Endothelial cell of umbilical vein (primary cell): Measurements from ENCODE around the gene STK24. TPM values are rescaled to one million over a fixed set of nuclear protein-coding genes. Genes with fewer than 3 reads are reported as not detected.

ENCODE experiments used
- BruUV-seq: library from RNA; stranded (reverse); fragments of 400-500 nt; replicated peaks from 2 replicates; lab custom pipeline; 2021; lab: Mats Ljungman, UMichigan
- CTCF ChIA-PET: fragments of 300-600, 350-600 bp; sonication (Branson Sonifier 250); formaldehyde crosslinking; loops from one replicate; lab custom pipeline; 2021; ENCODE audit warnings: antibody characterized with exemption, inconsistent platforms; lab: Charles Lee
- POLR2A ChIA-PET: fragments of 300-600, 350-600 bp; sonication (Branson Sonifier 250); formaldehyde crosslinking; loops from one replicate; lab custom pipeline; 2021; ENCODE audit warnings: antibody characterized with exemption, inconsistent platforms; lab: Charles Lee
- DNase-seq: peaks from one replicate; pipeline ENCODE4 v3.0.0-alpha.2; 2011; ENCODE audit warnings: low read depth, low spot score
- FAIRE-seq: peaks from 2 replicates; lab custom pipeline; 2011; peaks lifted over from hg19 to GRCh38; lab: Jason Lieb, UNC
- H2AFZ ChIP-seq: 2 replicates; pipeline ENCODE4 v1.6.0; 2012; ENCODE audit warnings: low read depth, low read length, control low read depth, inconsistent platforms
- H3K27ac ChIP-seq: 2 replicates; pipeline ENCODE4 v1.5.1; 2011; ENCODE audit warnings: low read depth, mild to moderate bottlenecking, control low read depth, low read length, moderate library complexity; ENCODE audit not compliant: insufficient read depth
- H3K27me3 ChIP-seq, 2 experiments: 2 replicates each; pipeline versions ENCODE4 v1.6.0 to v1.6.1; 2011; ENCODE audit warnings: low read length in 2 of 2, mixed read lengths in 1 of 2; ENCODE audit not compliant: control insufficient read depth in 2 of 2, insufficient read depth in 2 of 2
- H3K36me3 ChIP-seq, 2 experiments: 2 replicates in 1 of 2; 3 replicates in 1 of 2; pipeline ENCODE4 v1.5.1; 2011; ENCODE audit warnings: low read length in 2 of 2, mild to moderate bottlenecking in 1 of 2, moderate library complexity in 1 of 2; ENCODE audit not compliant: control insufficient read depth in 2 of 2, insufficient read depth in 2 of 2; ENCODE audit errors: extremely low read depth in 1 of 2
- H3K4me1 ChIP-seq: 3 replicates; pipeline ENCODE4 v1.5.1; 2011; ENCODE audit warnings: mild to moderate bottlenecking, low read length; ENCODE audit not compliant: control insufficient read depth, insufficient read depth; ENCODE audit errors: extremely low read depth
- H3K4me2 ChIP-seq: 2 replicates; pipeline ENCODE4 v1.6.1; 2011; ENCODE audit warnings: low read length, control low read depth, mixed read lengths; ENCODE audit not compliant: insufficient read depth
- H3K4me3 ChIP-seq, 3 experiments: fragments of 200-600 bp in 1 of 3; sonication (generic), shearing (Covaris generic) in 1 of 3; replicated peaks in 1 of 3; 2 replicates each; pipeline ENCODE4 v1.5.1; 2011 to 2016; ENCODE audit warnings: control low read depth in 3 of 3, low read length in 3 of 3, mild to moderate bottlenecking in 2 of 3, inconsistent platforms in 1 of 3, low read depth in 1 of 3, moderate library complexity in 1 of 3; ENCODE audit not compliant: insufficient read depth in 1 of 3
- H3K79me2 ChIP-seq: 2 replicates; pipeline ENCODE4 v1.6.0; 2012; ENCODE audit warnings: low read length, inconsistent platforms; ENCODE audit not compliant: control insufficient read depth, insufficient read depth
- H3K9ac ChIP-seq: replicated peaks from 2 replicates; pipeline ENCODE3; 2011; ENCODE audit warnings: low read length, control low read depth; ENCODE audit not compliant: insufficient read depth; ENCODE audit errors: extremely low read depth
- H3K9me1 ChIP-seq: replicated peaks from 3 replicates; pipeline ENCODE4 v1.6.0; 2011; ENCODE audit warnings: mild to moderate bottlenecking, low read length; ENCODE audit not compliant: control insufficient read depth, insufficient read depth; ENCODE audit errors: extremely low read depth
- H3K9me3 ChIP-seq: replicated peaks from 2 replicates; pipeline ENCODE4 v1.5.1; 2012; ENCODE audit warnings: low read length, inconsistent platforms; ENCODE audit not compliant: control insufficient read depth, insufficient read depth
- H4K20me1 ChIP-seq: replicated peaks from 2 replicates; pipeline ENCODE3; 2011; ENCODE audit warnings: mild to moderate bottlenecking, low read length; ENCODE audit not compliant: control insufficient read depth, insufficient read depth; ENCODE audit errors: extremely low read depth
- EZH2 ChIP-seq: IDR thresholded peaks from 2 replicates; pipeline ENCODE4 v1.6.1; 2012; ENCODE audit warnings: borderline replicate concordance, low read depth, mild to moderate bottlenecking, moderate library complexity, low read length, inconsistent platforms; ENCODE audit not compliant: severe bottlenecking
- FOS ChIP-seq: IDR thresholded peaks from 2 replicates; pipeline ENCODE4 v1.6.1; 2011; ENCODE audit warnings: mild to moderate bottlenecking, low read length, moderate library complexity, borderline replicate concordance; ENCODE audit not compliant: insufficient read depth
- GATA2 ChIP-seq: IDR thresholded peaks from 2 replicates; pipeline ENCODE4 v1.7.0; 2011; ENCODE audit warnings: low read depth, mild to moderate bottlenecking, moderate library complexity, mixed read lengths, low read length; ENCODE audit not compliant: insufficient read length, insufficient read depth
- JUN ChIP-seq: IDR thresholded peaks from 2 replicates; pipeline ENCODE4 v1.6.1; 2011; ENCODE audit warnings: borderline replicate concordance, low read depth; ENCODE audit not compliant: insufficient read length, insufficient read depth
- MAX ChIP-seq: IDR thresholded peaks from 2 replicates; pipeline ENCODE4 v1.6.1; 2011; ENCODE audit not compliant: insufficient read depth, insufficient read length
- MYC ChIP-seq: IDR thresholded peaks from one replicate; pipeline ENCODE4 v1.6.1; 2011; ENCODE audit warnings: mild to moderate bottlenecking, low read depth, low read length
- POLR2AphosphoS5 ChIP-seq: IDR thresholded peaks from 2 replicates; pipeline ENCODE4 v1.6.1; 2012; ENCODE audit warnings: low read depth, mild to moderate bottlenecking, control low read depth, low read length, moderate library complexity; ENCODE audit not compliant: insufficient read depth
- dilution Hi-C: fragments of 300-500 bp; cut with MboI; formaldehyde crosslinking; loops from one replicate; pipeline ENCODE4 v1.15.0; 2019; ENCODE audit warnings: low sequenced_read_pairs; ENCODE audit not compliant: extremely low pct_ligation_motif_present
- intact Hi-C: fragments of 100-400 bp; cut with micrococcal nuclease; formaldehyde crosslinking; loops from one replicate; pipeline ENCODE4 v1.10.0; 2022
- polyA plus RNA-seq, 4 experiments: library from polyadenylated mRNA; depleted of rRNA in 3 of 4; stranded (reverse) in 3 of 4; unstranded in 1 of 4; fragments of >200 nt; gene quantifications; 2 replicates each; pipeline versions ENCODE4 v1.2.1 to v1.2.3, GENCODE V29; 2011 to 2012; ENCODE audit warnings: missing spikeins in 1 of 4
- total RNA-seq: library from RNA; stranded (reverse); gene quantifications from 2 replicates; pipeline ENCODE4 v1.2.3, GENCODE V29; 2021

The STK24 gene
- total and polyA plus RNA-seq, 2 donors (not counting 3 experiments of a cell fraction or from before 2014, with no cell fraction given): 43.3 to 100 TPM

GRCh38 chr13:98584668-98585397 lies 7.9 kb upstream of the STK24 start:
- no peak for TF ChIP-seq FOS
- TF ChIP-seq MYC: no peak
- TF ChIP-seq GATA2: no peak
- no peak for TF ChIP-seq JUN
- no peak for TF ChIP-seq POLR2AphosphoS5
- Histone ChIP-seq H4K20me1 (no peaks in the 10 kb centered on the region), H3K9ac (no peak overlapping the region), H3K79me2 (no peaks in the 10 kb centered on the region), H2AFZ (no peak overlapping the region), H3K4me1 (no peaks in the 10 kb centered on the region), H3K36me3 (no peaks in the 10 kb centered on the region), H3K4me3 (no peak overlapping the region), H3K27me3 (no peaks in the 10 kb centered on the region), H3K4me2 (no peak overlapping the region), H3K27ac (no peak overlapping the region), H3K9me1 (no peaks in the 10 kb centered on the region), H3K9me3 (no peaks in the 10 kb centered on the region)
- dilution Hi-C loops (loop anchor here (10.0 kb wide), 1 partner anchor 80 kb away; no protein-coding TSS in a partner anchor), intact Hi-C loops (no loop called here)
- BruUV-seq: no TSS peak
- ChIA-PET CTCF (no interaction called here), POLR2A (no interaction called here)
- DNase-seq (no peak), FAIRE-seq (no peak)

- Histone ChIP-seq H3K4me3 (no peak overlapping the region), H3K4me1 (peaks cover 4% of the 10 kb centered on the region), H3K9me3 (no peaks in the 10 kb centered on the region), H3K36me3 (no peaks in the 10 kb centered on the region), H4K20me1 (no peaks in the 10 kb centered on the region), H3K27me3 (no peaks in the 10 kb centered on the region), H3K27ac (no peak overlapping the region), H3K9ac (no peak overlapping the region), H3K9me1 (no peaks in the 10 kb centered on the region), H2AFZ (no peak overlapping the region), H3K4me2 (no peak overlapping the region), H3K79me2 (no peaks in the 10 kb centered on the region)
- ChIA-PET POLR2A (interaction anchor here (1.6 kb wide), 1 partner anchor 98 kb away, joined by 3 read pairs; no protein-coding TSS in a partner anchor), CTCF (interaction anchor here (1.2 to 1.6 kb wide), 8 partner anchors 13 to 137 kb away, joined by 3 to 9 read pairs (median 5); no protein-coding TSS in a partner anchor)
- dilution Hi-C loops: loop anchor here (10.0 kb wide), 1 partner anchor 78 kb away; no protein-coding TSS in a partner anchor
- FAIRE-seq: no peak
- TF ChIP-seq EZH2 (no peak), MAX (no peak)
- DNase-seq: no peak
- BruUV-seq: no TSS peak
- intact Hi-C loops: no loop called here
Observed at GRCh38 chr13:98582947-98583346, 6.0 kb upstream of the STK24 start.
